Measurements from ENCODE around the gene TSPAN9. TPM values are rescaled to one million over a fixed set of nuclear protein-coding genes. Genes with fewer than 3 reads are reported as not detected.

The TSPAN9 gene
- total RNA-seq, 2 experiments from 2014 or later = 0.15 TPM; not detected in 1

GRCh38 chr12:3117591-3118015 lies 40.4 kb downstream of the TSPAN9 start:
- H3K27me3 Mint-ChIP-seq = peaks cover 35% of the 10 kb centered on the region
- no peaks in the 10 kb centered on the region for H3K9me3 Mint-ChIP-seq
- no peak overlapping the region for H3K4me3 Mint-ChIP-seq
- peaks cover 14% of the 10 kb centered on the region for H3K4me1 Mint-ChIP-seq
- no peaks in the 10 kb centered on the region for H3K36me3 Mint-ChIP-seq (ENCODE audit: low read depth)
- POLR2A ChIA-PET = no interaction called here
- no peak overlapping the region for H3K27ac Mint-ChIP-seq
- CTCF ChIA-PET = no interaction called here
- no peak for DNase-seq

- CTCF ChIA-PET = interaction anchor here (0.6 kb wide), 1 partner anchor 96 kb away, joined by 3 read pairs; no protein-coding TSS in a partner anchor
- no peak overlapping the region for H3K27ac Mint-ChIP-seq
These were observed 42.1 kb downstream of the TSPAN9 start for GRCh38 chr12:3119192-3119755.

GRCh38 chr12:3119756-3120601 lies 42.8 kb downstream of the TSPAN9 start:
- Mint-ChIP-seq H3K4me3 (no peak overlapping the region), H3K36me3 (ENCODE audit: low read depth) (no peaks in the 10 kb centered on the region), H3K4me1 (peaks cover 14% of the 10 kb centered on the region), H3K9me3 (no peaks in the 10 kb centered on the region), H3K27ac (no peak overlapping the region), H3K27me3 (peaks cover 35% of the 10 kb centered on the region)
- ChIA-PET POLR2A (no interaction called here), CTCF (interaction anchor here (0.6 kb wide), 1 partner anchor 97 kb away, joined by 3 read pairs; no protein-coding TSS in a partner anchor)
- no peak for DNase-seq

More at GRCh38 chr12:3119192-3119755, 42.1 kb downstream of the TSPAN9 start:
- no peak for DNase-seq
- H3K36me3 Mint-ChIP-seq (ENCODE audit: low read depth) = no peaks in the 10 kb centered on the region
- H3K27me3 Mint-ChIP-seq = peaks cover 39% of the 10 kb centered on the region
- POLR2A ChIA-PET = no interaction called here
- no peak overlapping the region for H3K4me3 Mint-ChIP-seq
- peaks cover 14% of the 10 kb centered on the region for H3K4me1 Mint-ChIP-seq
- H3K9me3 Mint-ChIP-seq = no peaks in the 10 kb centered on the region

GRCh38 chr12:3120701-3121100 lies 43.5 kb downstream of the TSPAN9 start:
- POLR2A ChIA-PET = no interaction called here
- no peaks in the 10 kb centered on the region for H3K9me3 Mint-ChIP-seq
- no peak overlapping the region for H3K27ac Mint-ChIP-seq
- no peak overlapping the region for H3K4me3 Mint-ChIP-seq
- peaks cover 14% of the 10 kb centered on the region for H3K4me1 Mint-ChIP-seq
- no peak for DNase-seq
- H3K27me3 Mint-ChIP-seq = peaks cover 37% of the 10 kb centered on the region
- no peaks in the 10 kb centered on the region for H3K36me3 Mint-ChIP-seq (ENCODE audit: low read depth)
- CTCF ChIA-PET = no interaction called here

GRCh38 chr12:3122841-3123678 lies 45.9 kb downstream of the TSPAN9 start:
- H3K4me1 Mint-ChIP-seq = peaks cover 14% of the 10 kb centered on the region
- no peak for DNase-seq
- POLR2A ChIA-PET = interaction anchor here (0.6 kb wide), 2 partner anchors 10 to 1166 kb away, joined by 3 read pairs; no protein-coding TSS in a partner anchor
- H3K27me3 Mint-ChIP-seq = peaks cover 36% of the 10 kb centered on the region
- H3K9me3 Mint-ChIP-seq = no peaks in the 10 kb centered on the region
- no peak overlapping the region for H3K4me3 Mint-ChIP-seq
- CTCF ChIA-PET = interaction anchor here (0.6 to 1.1 kb wide), 3 partner anchors 18 to 317 kb away, joined by 3 read pairs; no protein-coding TSS in a partner anchor
- no peaks in the 10 kb centered on the region for H3K36me3 Mint-ChIP-seq (ENCODE audit: low read depth)
- no peak overlapping the region for H3K27ac Mint-ChIP-seq

- Mint-ChIP-seq H3K4me1 (peaks cover 12% of the 10 kb centered on the region), H3K27me3 (peaks cover 36% of the 10 kb centered on the region), H3K27ac (no peak overlapping the region), H3K36me3 (ENCODE audit: low read depth) (no peaks in the 10 kb centered on the region), H3K9me3 (no peaks in the 10 kb centered on the region), H3K4me3 (no peak overlapping the region)
- CTCF ChIA-PET = interaction anchor here (0.7 to 1.3 kb wide), 3 partner anchors 11 to 316 kb away, joined by 3 to 5 read pairs (median 3); no protein-coding TSS in a partner anchor
- POLR2A ChIA-PET = interaction anchor here (0.6 kb wide), 1 partner anchor 1165 kb away, joined by 3 read pairs; no protein-coding TSS in a partner anchor
- no peak for DNase-seq
These were observed 46.5 kb downstream of the TSPAN9 start for GRCh38 chr12:3123729-3124128.

- Mint-ChIP-seq H3K36me3 (ENCODE audit: low read depth) (peaks cover 2% of the 10 kb centered on the region), H3K27me3 (peaks cover 45% of the 10 kb centered on the region), H3K9me3 (peaks cover 4% of the 10 kb centered on the region), H3K4me1 (peaks cover 15% of the 10 kb centered on the region), H3K4me3 (no peak overlapping the region), H3K27ac (no peak overlapping the region)
- POLR2A ChIA-PET = no interaction called here
- no peak for DNase-seq
- CTCF ChIA-PET = interaction anchor here (1.3 kb wide), 1 partner anchor 10 kb away, joined by 3 read pairs; no protein-coding TSS in a partner anchor
These were observed 47.7 kb downstream of the TSPAN9 start for GRCh38 chr12:3124917-3125316.

- DNase-seq = no peak
- ChIA-PET POLR2A (no interaction called here), CTCF (no interaction called here)
- Mint-ChIP-seq H3K4me1 (peaks cover 16% of the 10 kb centered on the region), H3K9me3 (peaks cover 4% of the 10 kb centered on the region), H3K4me3 (no peak overlapping the region), H3K36me3 (ENCODE audit: low read depth) (peaks cover 2% of the 10 kb centered on the region), H3K27ac (no peak overlapping the region), H3K27me3 (peaks cover 46% of the 10 kb centered on the region)
These were observed 48.5 kb downstream of the TSPAN9 start for GRCh38 chr12:3125674-3126073.

GRCh38 chr12:3127832-3128231 lies 50.7 kb downstream of the TSPAN9 start:
- ChIA-PET CTCF (no interaction called here), POLR2A (no interaction called here)
- no peak overlapping the region for H3K4me3 Mint-ChIP-seq
- H3K27me3 Mint-ChIP-seq = peaks cover 54% of the 10 kb centered on the region
- H3K9me3 Mint-ChIP-seq = peaks cover 4% of the 10 kb centered on the region
- no peak for DNase-seq
- peaks cover 2% of the 10 kb centered on the region for H3K36me3 Mint-ChIP-seq (ENCODE audit: low read depth)
- H3K27ac Mint-ChIP-seq = no peak overlapping the region
- H3K4me1 Mint-ChIP-seq = peaks cover 16% of the 10 kb centered on the region

GRCh38 chr12:3128498-3129293 lies 51.5 kb downstream of the TSPAN9 start:
- no peak for DNase-seq
- Mint-ChIP-seq H3K27ac (no peak overlapping the region), H3K4me1 (peaks cover 16% of the 10 kb centered on the region), H3K27me3 (peaks cover 49% of the 10 kb centered on the region), H3K36me3 (ENCODE audit: low read depth) (peaks cover 2% of the 10 kb centered on the region), H3K4me3 (no peak overlapping the region), H3K9me3 (peaks cover 4% of the 10 kb centered on the region)
- POLR2A ChIA-PET = no interaction called here
- CTCF ChIA-PET = interaction anchor here (0.6 kb wide), 1 partner anchor 573 kb away, joined by 3 read pairs; no protein-coding TSS in a partner anchor

GRCh38 chr12:3129301-3130056 lies 52.3 kb downstream of the TSPAN9 start:
- Mint-ChIP-seq H3K36me3 (ENCODE audit: low read depth) (peaks cover 2% of the 10 kb centered on the region), H3K4me3 (no peak overlapping the region), H3K27ac (no peak overlapping the region), H3K27me3 (peaks cover 50% of the 10 kb centered on the region), H3K9me3 (peaks cover 4% of the 10 kb centered on the region), H3K4me1 (peaks cover 16% of the 10 kb centered on the region)
- CTCF ChIA-PET = no interaction called here
- DNase-seq = peak; percentile 37
- POLR2A ChIA-PET = no interaction called here
